Activated CD4-positive, alpha-beta T cell treated with anti-CD3 and anti-CD28 coated beads, Interleukin-2, amount 10 ng/mL, durations not matched to agents 7 days and 5 days (primary cell): Measurements from ENCODE around the gene MTA3. TPM values are rescaled to one million over a fixed set of nuclear protein-coding genes. Genes with fewer than 3 reads are reported as not detected.

Source experiments
- CTCF ChIA-PET: fragments of 350-600 bp; sonication (Branson Sonifier 250); formaldehyde crosslinking; loops from one replicate; lab custom pipeline; 2021; ENCODE audit warnings: antibody characterized with exemption; lab: Charles Lee
- POLR2A ChIA-PET: fragments of 350-600 bp; sonication (Branson Sonifier 250); formaldehyde crosslinking; loops from one replicate; lab custom pipeline; 2021; ENCODE audit warnings: antibody characterized with exemption; lab: Charles Lee
- DNase-seq: peaks from one replicate; pipeline ENCODE4 v3.0.0-alpha.2; 2020
- H3K27ac Mint-ChIP-seq: one replicate; pipeline ENCODE4 v1.8.0; 2021; ENCODE audit warnings: mild to moderate bottlenecking, moderate library complexity, mixed read lengths
- H3K27me3 Mint-ChIP-seq: one replicate; pipeline ENCODE4 v1.8.0; 2021; ENCODE audit warnings: mixed read lengths
- H3K36me3 Mint-ChIP-seq: one replicate; pipeline ENCODE4 v1.8.0; 2021; ENCODE audit warnings: low read depth, mixed read lengths
- H3K4me1 Mint-ChIP-seq: one replicate; pipeline ENCODE4 v1.8.0; 2021; ENCODE audit warnings: mixed read lengths
- H3K4me3 Mint-ChIP-seq: one replicate; pipeline ENCODE4 v1.8.0; 2021; ENCODE audit warnings: mild to moderate bottlenecking, moderate library complexity, mixed read lengths
- H3K9me3 Mint-ChIP-seq: one replicate; pipeline ENCODE4 v1.8.0; 2021; ENCODE audit warnings: mixed read lengths
- total RNA-seq, 2 experiments: library from RNA; stranded (reverse); gene quantifications; one replicate each; pipeline ENCODE4 v1.2.3, GENCODE V29; 2021

MTA3 gene
- total RNA-seq, 2 experiments from 2014 or later = 34.5 to 36.5 TPM

GRCh38 chr2:42754021-42754775 is 185.8 kb downstream of the MTA3 start:
- DNase-seq = no peak
- ChIA-PET CTCF (interaction anchor here (0.5 to 1.1 kb wide), 2 partner anchors 91 to 146 kb away, joined by 3 read pairs; no protein-coding TSS in a partner anchor), POLR2A (no interaction called here)
- Mint-ChIP-seq H3K4me1 (no peaks in the 10 kb centered on the region), H3K27me3 (no peaks in the 10 kb centered on the region), H3K27ac (no peak overlapping the region), H3K9me3 (no peaks in the 10 kb centered on the region), H3K4me3 (no peak overlapping the region), H3K36me3 (peaks cover 2% of the 10 kb centered on the region)

- POLR2A ChIA-PET = no interaction called here
- Mint-ChIP-seq H3K4me3 (no peak overlapping the region), H3K27ac (no peak overlapping the region), H3K9me3 (no peaks in the 10 kb centered on the region), H3K4me1 (no peaks in the 10 kb centered on the region), H3K27me3 (no peaks in the 10 kb centered on the region), H3K36me3 (peaks cover 2% of the 10 kb centered on the region)
- CTCF ChIA-PET = interaction anchor here (0.5 kb wide), 1 partner anchor 147 kb away, joined by 3 read pairs; no protein-coding TSS in a partner anchor
- DNase-seq = no peak
Observed at GRCh38 chr2:42754776-42755140, 186.3 kb downstream of the MTA3 start.

GRCh38 chr2:42755191-42755880 is 186.9 kb downstream of the MTA3 start:
- H3K27ac Mint-ChIP-seq = no peak overlapping the region
- no peak for DNase-seq
- CTCF ChIA-PET = interaction anchor here (0.5 to 0.6 kb wide), 2 partner anchors 20 to 76 kb away, joined by 4 to 5 read pairs; no protein-coding TSS in a partner anchor

GRCh38 chr2:42756150-42756775 is 187.8 kb downstream of the MTA3 start:
- Mint-ChIP-seq H3K27ac (no peak overlapping the region), H3K9me3 (no peaks in the 10 kb centered on the region), H3K4me3 (no peak overlapping the region), H3K4me1 (no peaks in the 10 kb centered on the region), H3K36me3 (no peaks in the 10 kb centered on the region), H3K27me3 (no peaks in the 10 kb centered on the region)
- DNase-seq = no peak
- ChIA-PET CTCF (no interaction called here), POLR2A (no interaction called here)

More at GRCh38 chr2:42755191-42755880, 186.9 kb downstream of the MTA3 start:
- H3K4me3 Mint-ChIP-seq = no peak overlapping the region
- H3K4me1 Mint-ChIP-seq = no peaks in the 10 kb centered on the region
- H3K27me3 Mint-ChIP-seq = no peaks in the 10 kb centered on the region
- H3K9me3 Mint-ChIP-seq = no peaks in the 10 kb centered on the region
- POLR2A ChIA-PET = no interaction called here
- H3K36me3 Mint-ChIP-seq = no peaks in the 10 kb centered on the region

- H3K36me3 Mint-ChIP-seq = no peaks in the 10 kb centered on the region
- H3K4me1 Mint-ChIP-seq = no peaks in the 10 kb centered on the region
- ChIA-PET POLR2A (no interaction called here), CTCF (interaction anchor here (0.6 kb wide), 1 partner anchor 44 kb away, joined by 3 read pairs; no protein-coding TSS in a partner anchor)
- no peak for DNase-seq
- H3K27me3 Mint-ChIP-seq = no peaks in the 10 kb centered on the region
- H3K27ac Mint-ChIP-seq = no peak overlapping the region
- H3K9me3 Mint-ChIP-seq = no peaks in the 10 kb centered on the region
- H3K4me3 Mint-ChIP-seq = no peak overlapping the region
Observed at GRCh38 chr2:42756966-42757513, 188.6 kb downstream of the MTA3 start.

GRCh38 chr2:42757981-42758740 is 189.7 kb downstream of the MTA3 start:
- H3K27ac Mint-ChIP-seq = peak overlapping the region; percentile 10
- no peaks in the 10 kb centered on the region for H3K27me3 Mint-ChIP-seq
- no peak for DNase-seq
- CTCF ChIA-PET = interaction anchor here (0.5 to 1.1 kb wide), 3 partner anchors 14 to 57 kb away, joined by 3 to 4 read pairs (median 3); no protein-coding TSS in a partner anchor
- no peaks in the 10 kb centered on the region for H3K4me1 Mint-ChIP-seq
- no peaks in the 10 kb centered on the region for H3K9me3 Mint-ChIP-seq
- POLR2A ChIA-PET = no interaction called here
- H3K4me3 Mint-ChIP-seq = no peak overlapping the region
- no peaks in the 10 kb centered on the region for H3K36me3 Mint-ChIP-seq

GRCh38 chr2:42758751-42759150 is 190.3 kb downstream of the MTA3 start:
- ChIA-PET CTCF (interaction anchor here (1.1 kb wide), 1 partner anchor 13 kb away, joined by 4 read pairs; no protein-coding TSS in a partner anchor), POLR2A (no interaction called here)
- H3K27me3 Mint-ChIP-seq = no peaks in the 10 kb centered on the region
- H3K9me3 Mint-ChIP-seq = no peaks in the 10 kb centered on the region
- DNase-seq = no peak
- H3K36me3 Mint-ChIP-seq = no peaks in the 10 kb centered on the region
- H3K4me1 Mint-ChIP-seq = no peaks in the 10 kb centered on the region
- H3K27ac Mint-ChIP-seq = peak overlapping the region; percentile 10
- no peak overlapping the region for H3K4me3 Mint-ChIP-seq

GRCh38 chr2:42761554-42761953 is 193.1 kb downstream of the MTA3 start:
- Mint-ChIP-seq H3K9me3 (no peaks in the 10 kb centered on the region), H3K36me3 (no peaks in the 10 kb centered on the region), H3K27me3 (no peaks in the 10 kb centered on the region), H3K27ac (no peak overlapping the region), H3K4me3 (no peak overlapping the region), H3K4me1 (no peaks in the 10 kb centered on the region)
- CTCF ChIA-PET = no interaction called here
- POLR2A ChIA-PET = no interaction called here
- DNase-seq = no peak

GRCh38 chr2:42762155-42762554 is 193.7 kb downstream of the MTA3 start:
- Mint-ChIP-seq H3K4me3 (no peak overlapping the region), H3K9me3 (no peaks in the 10 kb centered on the region), H3K36me3 (no peaks in the 10 kb centered on the region), H3K27ac (no peak overlapping the region), H3K4me1 (no peaks in the 10 kb centered on the region), H3K27me3 (no peaks in the 10 kb centered on the region)
- ChIA-PET POLR2A (no interaction called here), CTCF (no interaction called here)
- no peak for DNase-seq

- no peak overlapping the region for H3K4me3 Mint-ChIP-seq
- POLR2A ChIA-PET = no interaction called here
- CTCF ChIA-PET = no interaction called here
Observed at GRCh38 chr2:42762823-42763804, 194.7 kb downstream of the MTA3 start.

GRCh38 chr2:42764096-42764495 is 195.7 kb downstream of the MTA3 start, which contains the start of gene OXER1:
OXER1 (minus strand) TSS chr2:42764135; CDS start chr2:42764062, 73 bp downstream.
- ChIA-PET CTCF (no interaction called here), POLR2A (no interaction called here)
- H3K9me3 Mint-ChIP-seq = no peaks in the 10 kb centered on the region
- no peaks in the 10 kb centered on the region for H3K4me1 Mint-ChIP-seq
- H3K4me3 Mint-ChIP-seq = no peak within 1 kb of the TSS
- H3K27me3 Mint-ChIP-seq = no peaks in the 10 kb centered on the region
- no peaks in the 10 kb centered on the region for H3K36me3 Mint-ChIP-seq
- peak within 1 kb of the TSS; percentile 19 for H3K27ac Mint-ChIP-seq
- no peak for DNase-seq

More at GRCh38 chr2:42762823-42763804, 194.7 kb downstream of the MTA3 start:
- no peaks in the 10 kb centered on the region for H3K36me3 Mint-ChIP-seq
- no peaks in the 10 kb centered on the region for H3K9me3 Mint-ChIP-seq
- H3K27ac Mint-ChIP-seq = peak overlapping the region; percentile 19
- no peaks in the 10 kb centered on the region for H3K4me1 Mint-ChIP-seq
- no peaks in the 10 kb centered on the region for H3K27me3 Mint-ChIP-seq
- no peak for DNase-seq
